CD4-positive, alpha-beta T cell treated with Interleukin-6 at 100 ng/mL for 8 hours (primary cell): ENCODE measurements around the gene NBPF6.
"Not testable (repeated sequence)": the region's sequence is repeated elsewhere in the genome, so short reads cannot be mapped to it uniquely, and the experiment has no call there.

ENCODE experiments used
- DNase-seq: peaks from one replicate; pipeline ENCODE4 v3.0.0-alpha.2; 2020; ENCODE audit warnings: mixed read lengths, low spot score

NBPF6 gene, protein sequence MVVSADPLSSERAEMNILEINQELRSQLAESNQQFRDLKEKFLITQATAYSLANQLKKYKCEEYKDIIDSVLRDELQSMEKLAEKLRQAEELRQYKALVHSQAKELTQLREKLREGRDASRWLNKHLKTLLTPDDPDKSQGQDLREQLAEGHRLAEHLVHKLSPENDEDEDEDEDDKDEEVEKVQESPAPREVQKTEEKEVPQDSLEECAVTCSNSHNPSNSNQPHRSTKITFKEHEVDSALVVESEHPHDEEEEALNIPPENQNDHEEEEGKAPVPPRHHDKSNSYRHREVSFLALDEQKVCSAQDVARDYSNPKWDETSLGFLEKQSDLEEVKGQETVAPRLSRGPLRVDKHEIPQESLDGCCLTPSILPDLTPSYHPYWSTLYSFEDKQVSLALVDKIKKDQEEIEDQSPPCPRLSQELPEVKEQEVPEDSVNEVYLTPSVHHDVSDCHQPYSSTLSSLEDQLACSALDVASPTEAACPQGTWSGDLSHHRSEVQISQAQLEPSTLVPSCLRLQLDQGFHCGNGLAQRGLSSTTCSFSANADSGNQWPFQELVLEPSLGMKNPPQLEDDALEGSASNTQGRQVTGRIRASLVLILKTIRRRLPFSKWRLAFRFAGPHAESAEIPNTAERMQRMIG

DNA sequence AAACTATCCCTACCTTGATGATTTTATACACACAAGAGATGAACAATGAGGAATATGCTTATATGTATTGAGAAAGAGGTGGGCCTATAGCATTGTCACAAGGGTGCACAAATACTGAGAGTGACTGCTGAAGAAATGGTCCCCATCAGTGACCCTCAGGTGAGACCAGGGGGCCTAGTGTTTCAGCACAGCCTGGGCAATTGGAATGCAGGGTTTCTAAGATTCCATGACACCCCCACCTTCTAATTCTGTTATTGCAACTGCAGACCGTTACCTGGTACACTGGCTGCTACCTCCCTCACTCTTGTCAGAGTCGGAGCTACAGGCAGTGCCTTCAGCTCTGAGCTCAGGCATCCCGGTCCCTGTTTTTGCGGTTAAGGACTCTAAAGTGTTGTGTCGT lies at the start of gene NBPF6:
Gene NBPF6 (plus strand): TSS at position 301 of the 400 bp plus-strand sequence. CDS start 259 bp downstream, outside the sequence.
- not testable (repeated sequence) for DNase-seq

DNA sequence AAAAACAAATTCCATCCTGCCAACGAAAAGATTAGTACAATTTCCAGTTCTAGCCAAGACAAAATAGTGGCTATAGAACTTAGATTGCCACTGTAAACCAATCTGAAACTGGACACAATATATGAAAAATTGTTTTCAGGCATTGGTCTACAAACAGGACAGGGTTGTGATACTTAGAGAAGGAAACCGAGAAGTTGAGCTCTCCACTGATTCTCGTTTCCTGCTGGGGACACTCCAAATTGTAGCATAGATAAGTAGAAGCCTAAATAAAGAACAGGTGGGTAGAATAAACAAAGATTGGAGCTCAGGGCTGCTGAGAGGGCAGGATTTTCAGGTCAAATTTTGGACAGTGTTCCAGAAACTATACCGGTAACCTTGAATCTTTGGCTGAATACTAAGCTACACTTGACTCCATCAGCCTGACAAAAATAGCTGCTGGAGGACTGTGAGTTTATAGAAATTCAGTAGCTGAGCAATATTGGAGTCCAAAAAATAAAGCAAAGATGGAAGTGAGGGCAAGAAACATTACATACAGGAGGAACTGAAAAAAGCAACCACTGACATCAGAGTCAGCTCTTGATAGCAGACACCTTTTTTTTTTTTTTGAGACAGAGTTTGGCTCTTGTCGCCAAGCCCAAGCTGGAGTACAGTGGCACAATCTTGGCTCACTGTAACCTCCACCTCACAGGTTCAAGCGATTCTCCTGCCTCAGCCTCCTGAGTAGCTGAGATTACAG lies 38.9 kb upstream of the NBPF6 start:
- DNase-seq, result not testable (repeated sequence)

DNA sequence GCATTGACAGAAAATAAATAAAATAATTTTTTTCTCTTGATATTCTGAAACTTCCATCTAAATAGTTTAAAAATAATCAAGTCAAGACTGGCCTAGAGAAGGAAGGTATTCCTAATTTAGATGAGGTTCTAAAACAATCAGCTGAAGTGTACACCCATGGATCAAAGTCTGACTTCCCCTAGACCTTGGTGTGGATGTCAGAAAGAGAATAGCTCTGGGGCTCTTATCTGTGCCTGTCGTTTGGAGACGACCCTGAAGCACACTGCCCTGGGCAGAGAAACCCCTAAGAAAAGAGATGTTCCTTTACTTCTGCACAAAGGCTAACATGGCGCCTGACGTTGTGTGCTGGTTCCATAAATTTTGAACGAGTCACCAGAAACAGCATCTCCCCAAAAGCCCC lies 30.0 kb upstream of the NBPF6 start:
- DNase-seq, result not testable (repeated sequence)

DNA sequence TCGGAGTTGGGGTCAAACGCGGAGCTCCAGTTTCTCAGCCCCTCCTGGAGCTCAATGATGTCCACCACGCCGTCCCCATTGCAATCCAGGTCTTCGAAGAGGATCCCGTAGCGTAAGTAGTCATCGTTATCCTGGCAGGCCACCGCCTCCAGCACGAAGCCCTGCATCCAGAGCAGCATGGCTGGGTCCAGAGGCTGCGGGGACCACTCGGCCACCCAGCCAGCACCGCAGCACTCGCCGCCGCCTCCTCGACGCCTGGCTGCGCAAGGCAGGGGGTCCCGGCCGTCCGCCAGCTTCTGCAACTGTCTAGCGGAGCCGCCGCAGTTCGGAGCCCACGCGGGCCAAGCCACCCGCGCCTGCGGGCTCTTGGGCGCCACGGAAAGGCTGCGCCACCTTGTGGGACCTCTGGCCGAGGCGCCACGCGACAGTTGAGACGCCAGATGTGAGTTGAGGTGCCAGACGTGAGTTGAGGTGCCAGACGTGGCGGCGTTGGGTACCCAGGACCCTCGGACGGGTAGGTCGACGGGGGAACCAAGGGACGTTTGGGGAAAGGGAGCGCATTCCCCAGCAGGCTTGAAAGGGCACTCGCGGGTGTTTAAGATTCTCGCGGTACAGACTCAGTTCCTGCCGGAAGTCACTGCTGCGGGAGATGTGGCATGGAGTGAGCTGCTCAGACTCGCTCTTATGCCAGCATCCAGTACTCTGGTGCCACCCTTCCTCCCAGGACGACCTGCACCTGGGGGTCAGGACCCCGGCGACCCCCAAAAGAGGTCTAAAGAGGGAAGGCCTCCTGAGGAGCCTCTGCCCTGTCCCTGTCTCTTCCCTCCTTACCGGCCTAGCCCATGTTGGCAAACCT lies 28.9 kb upstream of the NBPF6 start:
- DNase-seq, result not testable (repeated sequence)

DNA sequence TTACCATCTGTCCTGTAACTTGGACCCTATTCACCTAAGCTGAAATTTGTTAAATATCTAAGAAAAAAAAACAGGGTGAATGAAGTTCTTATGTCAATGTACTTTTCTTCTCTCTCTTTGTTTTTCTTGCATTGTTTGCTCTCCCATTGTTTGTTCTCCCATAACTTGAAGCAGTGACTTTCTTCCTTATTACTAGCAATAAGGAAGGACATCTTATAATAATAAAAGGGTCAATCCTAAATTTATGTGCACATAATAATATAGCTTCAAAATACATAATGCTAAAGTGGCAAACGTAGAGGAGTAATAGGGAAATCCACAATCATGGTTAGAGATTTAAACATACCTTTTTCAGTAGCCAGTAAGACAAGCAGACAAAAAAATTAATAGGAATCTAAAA lies 23.3 kb upstream of the NBPF6 start:
- not testable (repeated sequence) for DNase-seq

DNA sequence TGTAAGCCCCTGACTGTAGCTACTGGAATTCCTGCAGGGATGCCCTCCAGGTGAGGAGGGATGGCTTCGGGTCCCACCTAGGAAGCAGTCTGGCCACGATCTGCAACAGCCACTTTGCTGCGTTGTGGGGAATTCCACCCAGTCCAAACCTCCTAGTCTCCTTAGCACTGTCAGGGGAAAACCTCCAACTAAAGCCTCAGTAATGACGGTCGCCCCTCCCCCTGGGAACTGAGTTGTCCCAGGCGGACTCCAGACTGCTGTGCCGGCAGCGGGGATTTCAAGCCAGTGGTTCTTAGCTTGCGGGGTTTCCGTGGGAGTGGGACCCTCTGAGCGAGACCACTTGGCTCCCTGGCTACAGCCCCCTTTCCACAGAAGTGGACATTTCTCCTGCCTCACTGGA lies 18.1 kb upstream of the NBPF6 start:
- DNase-seq, result not testable (repeated sequence)

DNA sequence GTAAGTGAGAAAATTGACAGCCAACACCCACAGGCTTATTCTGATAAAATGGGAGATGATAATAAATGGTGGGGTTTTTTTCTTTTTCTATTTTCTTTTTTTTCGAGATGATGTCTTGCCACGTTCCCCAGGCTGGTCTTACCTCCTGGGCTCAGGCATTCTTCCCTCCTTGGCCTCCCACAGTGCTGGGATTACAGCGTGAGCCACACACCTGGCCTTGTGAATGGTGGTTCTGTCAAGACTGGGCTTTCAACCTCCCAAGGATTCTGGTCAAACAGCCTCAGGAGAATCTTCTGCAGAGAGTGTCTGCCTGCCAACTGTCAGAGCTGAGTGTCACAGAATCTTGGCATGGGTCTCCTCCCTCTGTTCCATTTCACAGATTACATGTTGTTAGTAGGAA lies 16.7 kb upstream of the NBPF6 start:
- DNase-seq, result not testable (repeated sequence)

DNA sequence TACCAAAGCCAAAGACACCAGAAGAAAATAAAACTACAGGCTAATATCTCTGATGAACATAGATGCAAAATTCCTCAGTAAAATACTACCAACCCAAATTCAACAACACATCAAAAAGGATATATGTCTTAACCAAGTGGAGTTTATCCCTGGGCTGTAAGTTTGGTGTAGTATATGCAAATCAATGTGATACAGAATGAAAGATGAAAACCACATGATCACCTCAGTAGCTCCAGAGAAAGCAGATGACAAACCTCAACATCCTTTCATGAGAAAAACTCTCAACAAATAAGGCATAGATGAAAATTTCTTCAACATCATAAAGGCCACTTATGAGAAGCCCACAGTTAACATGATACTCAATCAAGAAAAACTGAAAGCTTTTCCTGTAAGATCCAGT lies 11.6 kb upstream of the NBPF6 start:
- DNase-seq, result not testable (repeated sequence)

DNA sequence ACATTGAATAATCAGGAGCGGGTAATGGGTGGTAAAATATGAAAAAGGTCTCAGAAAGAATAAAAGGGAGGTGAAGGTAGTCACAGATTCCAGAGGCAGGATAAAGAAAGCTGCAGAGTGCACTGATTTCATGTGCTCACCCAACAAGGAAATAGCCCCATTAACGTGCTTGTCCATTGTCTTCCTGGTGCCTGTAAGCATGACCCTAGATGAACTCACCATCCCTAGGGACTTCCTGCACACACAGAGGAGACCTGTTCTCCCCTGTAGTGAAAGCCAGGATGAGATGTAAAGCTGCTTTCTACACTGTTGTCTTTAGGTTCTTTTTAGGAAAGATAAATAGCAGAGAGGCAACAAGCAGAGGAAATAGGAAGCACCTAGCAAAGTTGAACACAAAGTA lies 4.4 kb downstream of the NBPF6 start:
- not testable (repeated sequence) for DNase-seq

DNA sequence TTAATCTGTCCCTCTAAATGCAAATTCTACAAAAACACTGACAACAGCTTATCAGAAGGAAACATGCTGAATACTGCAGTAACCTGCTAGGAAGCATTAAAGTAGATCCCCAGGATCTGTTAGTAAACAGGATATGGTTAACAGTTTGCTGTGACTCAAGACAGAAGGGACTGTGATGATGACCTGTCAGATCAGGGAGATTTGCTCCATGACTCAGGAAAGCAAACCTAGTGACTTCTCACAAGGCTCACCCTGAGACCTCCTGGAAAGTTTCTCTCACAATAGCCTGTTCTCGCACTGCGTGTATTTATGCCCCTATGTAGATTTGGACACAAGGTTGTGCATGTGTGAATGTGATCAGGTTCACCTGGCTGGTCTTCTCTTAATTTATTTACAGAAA lies 8.5 kb downstream of the NBPF6 start:
- not testable (repeated sequence) for DNase-seq

DNA sequence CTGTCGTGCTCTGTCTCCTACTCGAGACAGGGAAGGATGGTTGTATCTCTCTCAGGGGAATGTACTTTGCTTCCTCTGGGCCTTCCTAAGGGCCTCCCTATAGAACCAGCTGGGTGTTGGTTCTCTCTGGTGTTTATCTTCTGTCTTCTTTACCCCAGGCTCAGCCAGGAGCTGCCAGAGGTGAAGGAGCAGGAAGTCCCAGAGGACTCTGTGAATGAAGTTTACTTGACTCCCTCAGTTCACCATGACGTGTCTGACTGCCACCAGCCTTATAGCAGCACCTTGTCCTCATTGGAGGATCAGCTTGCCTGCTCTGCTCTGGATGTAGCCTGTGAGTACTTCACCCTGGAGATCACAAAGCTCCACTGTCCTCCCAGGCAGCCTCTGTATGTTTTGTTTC lies 11.6 kb downstream of the NBPF6 start:
- not testable (repeated sequence) for DNase-seq

DNA sequence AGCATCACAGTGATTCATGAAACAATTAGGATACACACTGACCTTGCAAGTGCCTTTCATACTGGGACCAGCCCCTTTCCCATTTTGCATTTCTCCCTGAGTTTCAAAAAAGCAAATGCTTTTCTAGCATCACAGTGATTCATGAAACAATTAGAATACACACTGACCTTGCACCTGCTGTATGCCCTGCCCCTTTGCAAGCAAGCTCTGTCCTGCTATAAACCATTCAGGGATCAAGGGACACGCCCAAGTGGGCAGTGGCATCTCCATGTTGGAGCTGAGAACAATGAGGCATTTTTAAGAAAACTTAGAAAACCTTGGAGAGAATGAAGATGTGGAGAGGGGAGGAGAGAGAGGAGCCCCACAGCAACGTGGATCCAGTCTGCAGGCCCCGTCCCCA lies 13.8 kb downstream of the NBPF6 start:
- not testable (repeated sequence) for DNase-seq

DNA sequence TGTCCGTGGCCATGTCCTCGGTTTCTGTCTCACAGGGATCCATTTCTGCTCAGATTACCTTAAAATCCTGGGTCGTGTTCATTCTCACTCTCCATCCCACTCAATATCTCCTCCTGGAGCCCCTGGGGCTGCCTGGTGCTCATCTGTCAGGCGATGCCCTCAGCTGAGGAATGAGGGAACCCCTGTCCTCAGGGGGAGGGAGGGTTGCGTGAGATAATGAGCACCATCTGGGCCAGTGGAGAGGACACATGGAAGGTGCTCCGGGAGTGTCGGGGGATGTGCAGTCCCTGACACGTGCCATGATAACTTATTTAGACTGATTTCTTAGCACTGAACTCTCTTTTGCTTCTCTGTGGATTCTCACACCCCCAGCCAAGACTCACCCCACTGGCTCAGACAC lies 16.0 kb downstream of the NBPF6 start:
- not testable (repeated sequence) for DNase-seq

DNA sequence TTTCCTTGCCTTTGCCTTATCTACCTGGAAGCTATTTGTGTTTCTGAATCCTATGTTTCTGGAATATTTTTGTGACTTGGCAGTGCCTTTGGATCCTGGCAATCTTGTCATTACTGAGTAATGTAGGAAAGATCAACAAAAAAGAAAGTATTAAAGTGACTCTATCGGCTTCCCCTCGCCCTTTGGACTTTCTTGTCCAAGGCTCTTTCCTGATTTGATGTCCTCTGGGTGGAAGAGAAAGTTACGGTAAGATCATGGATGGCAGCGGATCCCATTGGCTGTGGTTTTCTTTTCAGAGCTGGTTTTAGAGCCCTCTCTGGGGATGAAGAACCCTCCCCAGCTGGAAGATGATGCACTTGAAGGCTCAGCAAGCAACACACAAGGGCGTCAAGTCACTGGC lies 17.0 kb downstream of the NBPF6 start:
- DNase-seq, result not testable (repeated sequence)

DNA sequence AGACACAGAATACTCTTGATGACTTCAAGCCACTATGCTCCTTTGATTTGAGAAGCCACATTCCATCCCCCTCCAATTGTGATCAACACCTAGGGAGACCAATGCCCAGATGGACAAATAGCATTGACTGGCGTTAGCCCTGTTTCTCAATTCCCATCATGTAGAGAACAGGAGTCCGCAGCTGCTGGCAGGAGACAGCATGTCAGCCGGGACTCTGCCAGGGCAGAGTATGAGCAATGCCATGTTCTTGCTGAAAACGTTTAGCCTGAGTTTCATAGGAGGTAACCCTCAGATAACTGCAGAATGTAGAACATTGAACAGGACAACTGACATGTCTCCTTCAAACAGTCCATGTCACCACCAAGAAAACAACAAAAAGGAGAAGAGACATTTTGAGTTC lies 20.6 kb downstream of the NBPF6 start:
- not testable (repeated sequence) for DNase-seq

DNA sequence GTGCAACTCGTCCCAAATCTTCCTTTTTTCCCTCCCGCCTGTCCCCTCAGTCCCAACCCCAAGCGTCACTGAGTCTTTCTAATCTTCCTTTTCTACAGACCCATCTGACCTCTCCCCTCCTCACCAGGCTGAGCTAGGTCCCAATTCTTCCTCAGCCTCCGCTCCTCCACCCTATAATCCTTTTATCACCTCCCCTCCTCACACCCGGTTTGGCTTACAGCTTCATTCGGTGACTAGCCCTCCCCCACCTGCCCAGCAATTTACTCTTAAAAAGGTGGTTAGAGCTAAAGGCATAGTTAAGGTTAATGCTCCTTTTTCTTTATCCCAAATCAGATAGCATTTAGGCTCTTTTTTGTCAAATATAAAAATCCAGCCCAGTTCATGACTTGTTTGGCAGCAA lies 24.4 kb downstream of the NBPF6 start:
- not testable (repeated sequence) for DNase-seq

DNA sequence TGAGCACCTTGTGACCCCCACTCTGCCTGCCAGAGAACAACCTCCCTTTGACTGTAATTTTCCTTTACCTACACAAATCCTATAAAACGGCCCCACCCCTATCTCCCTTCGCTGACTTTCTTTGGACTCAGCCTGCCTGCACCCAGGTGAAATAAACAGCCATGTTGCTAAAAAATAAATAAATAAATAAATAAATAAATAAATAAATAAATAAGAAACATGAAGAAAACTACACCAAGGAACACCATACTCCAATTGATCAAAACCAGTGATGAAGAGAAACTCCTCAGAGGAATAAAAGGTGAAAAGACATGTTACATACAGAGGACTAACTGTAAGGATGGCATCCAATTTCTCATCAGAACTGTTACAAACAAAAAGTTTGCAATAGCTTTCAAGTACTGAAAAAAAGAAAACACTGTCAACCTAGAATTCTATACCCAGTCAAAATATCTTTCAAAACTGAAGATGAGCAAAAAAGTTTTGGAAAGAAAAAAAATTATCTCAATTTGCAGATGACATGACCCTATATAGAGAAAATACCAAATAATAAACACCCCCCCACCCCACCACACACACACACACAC lies 28.4 kb downstream of the NBPF6 start:
- no peak for DNase-seq

DNA sequence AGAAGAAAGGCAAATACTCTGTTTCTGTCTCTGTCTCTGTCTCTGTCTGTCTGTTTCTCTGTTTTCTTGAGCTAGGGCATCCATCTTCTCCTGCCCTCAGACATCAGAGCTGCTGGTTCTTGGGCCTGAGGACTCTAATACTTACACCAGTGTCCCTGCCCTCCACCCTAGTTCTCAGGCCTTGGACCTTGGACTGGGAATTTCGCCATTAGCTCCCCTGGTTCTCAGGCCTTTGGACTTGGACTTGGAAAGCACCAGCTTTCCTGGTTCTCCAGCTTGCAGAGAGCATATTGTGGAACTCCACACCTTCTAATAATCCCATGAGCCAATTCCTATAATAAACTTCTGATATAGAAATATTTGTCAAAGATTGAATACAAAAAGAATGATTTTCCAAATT lies 32.6 kb downstream of the NBPF6 start:
- no peak for DNase-seq

DNA sequence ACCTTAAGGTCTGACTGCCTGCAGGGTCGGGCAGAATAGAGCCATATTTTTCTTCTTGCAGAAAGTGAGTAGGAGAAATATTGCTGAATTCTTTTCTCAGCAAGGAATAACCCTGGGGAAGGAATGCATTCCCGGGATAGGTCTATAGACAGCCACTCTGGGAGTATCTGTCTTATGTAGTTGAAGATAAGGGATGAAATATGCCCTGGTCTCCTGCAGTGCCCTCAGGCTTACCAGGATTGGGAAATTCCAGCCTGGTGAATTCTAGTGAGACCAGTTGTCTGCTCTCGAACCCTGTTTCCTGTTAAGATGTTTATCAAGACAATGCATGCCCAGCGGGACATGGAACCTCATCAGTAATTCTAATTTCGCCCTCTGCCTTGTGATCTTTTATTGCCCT lies 35.8 kb downstream of the NBPF6 start:
- not testable (repeated sequence) for DNase-seq

DNA sequence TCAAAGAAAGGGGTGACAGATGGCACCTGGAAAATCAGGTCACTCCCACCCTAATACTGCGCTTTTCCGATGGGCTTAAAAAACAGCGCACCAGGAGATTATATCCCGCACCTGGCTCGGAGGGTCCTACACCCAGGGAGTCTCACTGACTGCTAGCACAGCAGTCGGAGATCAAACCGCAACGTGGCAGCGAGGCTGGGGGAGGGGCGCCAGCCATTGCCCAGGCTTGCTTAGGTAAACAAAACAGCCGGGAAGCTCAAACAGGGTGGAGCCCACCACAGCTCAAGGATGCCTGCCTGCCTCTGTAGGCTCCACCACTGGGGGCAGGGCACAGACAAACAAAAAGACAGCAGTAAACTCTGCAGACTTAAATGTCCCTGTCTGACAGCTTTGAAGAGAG lies 36.6 kb downstream of the NBPF6 start:
- not testable (repeated sequence) for DNase-seq

DNA sequence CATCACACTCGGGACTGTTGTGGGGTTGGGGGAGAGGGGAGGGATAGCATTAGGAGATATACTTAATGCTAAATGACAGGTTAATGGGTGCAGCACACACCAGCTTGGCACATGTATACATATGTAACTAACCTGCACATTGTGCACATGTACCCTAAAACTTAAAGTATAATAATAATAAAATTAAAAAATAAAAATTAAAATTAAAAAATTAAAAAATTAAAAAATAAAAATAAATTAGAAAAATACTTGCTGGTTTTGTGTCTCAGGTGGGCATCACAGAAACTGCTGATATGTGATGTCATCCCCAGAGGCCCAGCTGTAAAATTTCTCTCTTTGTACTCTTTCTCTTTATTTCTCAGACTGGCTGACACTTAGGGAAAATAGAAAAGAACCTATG lies 44.9 kb downstream of the NBPF6 start:
- DNase-seq, result not testable (repeated sequence)
